K562 (cell line): ENCODE measurements around the gene CENPT. TPM values are rescaled to one million over a fixed set of nuclear protein-coding genes. Genes with fewer than 3 reads are reported as not detected.

Source experiments
- ATAC-seq: fragments of 200-7000 bp; cut with Tn5 transposase; 3 replicates; pipeline ENCODE4 v1.9.1; 2020; ENCODE audit warnings: moderate library complexity
- BruUV-seq: library from RNA; stranded (reverse); fragments of 400-500 nt; replicated peaks from 2 replicates; lab custom pipeline; 2021; lab: Mats Ljungman, UMichigan
- CTCF ChIA-PET: fragments of 300-600 bp; formaldehyde crosslinking; extraction: SDS; loops from one replicate; lab custom pipeline; 2021; ENCODE audit warnings: low intra/inter-chr PET ratio; lab: Yijun Ruan, JAX
- POLR2A ChIA-PET: fragments of 300-600, 350-650 bp; sonication (Branson Sonifier 250); formaldehyde crosslinking; extraction: SDS; loops from one replicate; lab custom pipeline; 2021; ENCODE audit warnings: antibody characterized with exemption, inconsistent platforms; lab: Yijun Ruan, JAX
- DNase-seq, 4 experiments: peaks; one replicate each; pipeline versions ENCODE4 v3.0.0 to v3.0.0-alpha.2; 2011 to 2018; ENCODE audit warnings: low spot score in 3 of 4, mixed read lengths in 3 of 4; ENCODE audit errors: extremely low read depth in 1 of 4
- FAIRE-seq: peaks from 2 replicates; lab custom pipeline; 2011; peaks lifted over from hg19 to GRCh38; lab: Jason Lieb, UNC
- H2AFZ ChIP-seq: 2 replicates; pipeline ENCODE4 v1.6.0; 2011; ENCODE audit warnings: low read depth, low read length, control low read depth, inconsistent platforms
- H3K27ac ChIP-seq: fragments of 200-600 bp; 3 replicates; pipeline ENCODE4 v1.8.0; 2011; ENCODE audit warnings: low read depth, mild to moderate bottlenecking, control low read depth, inconsistent platforms, low read length, moderate library complexity, mixed read lengths; ENCODE audit errors: extremely low read depth
- H3K27me3 ChIP-seq, 2 experiments: fragments of 300-600 bp in 1 of 2; 2 replicates in 1 of 2; 3 replicates in 1 of 2; pipeline versions ENCODE4 v1.6.0 to v1.8.0; 2011; ENCODE audit warnings: inconsistent platforms in 2 of 2, low read length in 2 of 2, mild to moderate bottlenecking in 1 of 2, mixed read lengths in 1 of 2, moderate library complexity in 1 of 2; ENCODE audit not compliant: control insufficient read depth in 2 of 2, insufficient read depth in 2 of 2
- H3K36me3 ChIP-seq: fragments of 300-600 bp; 3 replicates; pipeline ENCODE4 v1.8.0; 2011; ENCODE audit warnings: mild to moderate bottlenecking, low read length, inconsistent platforms; ENCODE audit not compliant: control insufficient read depth, insufficient read depth
- H3K4me1 ChIP-seq, 2 experiments: fragments of 200-600 bp in 1 of 2; replicated peaks in 1 of 2; 2 replicates in 1 of 2; 3 replicates in 1 of 2; pipeline versions ENCODE4 v1.5.1 to v1.8.0; 2011; ENCODE audit warnings: inconsistent platforms in 2 of 2, low read length in 2 of 2, mild to moderate bottlenecking in 1 of 2, mixed read lengths in 1 of 2, moderate library complexity in 1 of 2; ENCODE audit not compliant: control insufficient read depth in 2 of 2, insufficient read depth in 2 of 2
- H3K4me2 ChIP-seq: 2 replicates; pipeline ENCODE4 v1.6.1; 2011; ENCODE audit warnings: low read length, control low read depth, inconsistent platforms, mixed read lengths; ENCODE audit not compliant: insufficient read depth
- H3K4me3 ChIP-seq: fragments of 200-600 bp; sonication (generic), shearing (Covaris generic); 2 replicates; pipeline ENCODE4 v1.5.1; 2016; ENCODE audit warnings: control low read depth, inconsistent platforms
- H3K79me2 ChIP-seq: fragments of 200-600 bp; 3 replicates; pipeline ENCODE4 v1.8.0; 2011; ENCODE audit warnings: low read length, inconsistent platforms; ENCODE audit not compliant: control insufficient read depth, insufficient read depth
- H3K9ac ChIP-seq, 2 experiments: 2 replicates each; pipeline versions ENCODE4 v1.6.0 to v1.6.1; 2011; ENCODE audit warnings: low read depth in 2 of 2, low read length in 2 of 2, control low read depth in 1 of 2, inconsistent platforms in 1 of 2, mild to moderate bottlenecking in 1 of 2, mixed read lengths in 1 of 2; ENCODE audit not compliant: insufficient read depth in 1 of 2
- H3K9me1 ChIP-seq: one replicate; pipeline ENCODE4 v1.6.0; 2011; ENCODE audit warnings: inconsistent platforms, mild to moderate bottlenecking, low read length, moderate library complexity; ENCODE audit not compliant: control insufficient read depth, insufficient read depth
- H3K9me3 ChIP-seq: replicated peaks from 2 replicates; pipeline ENCODE4 v1.5.1; 2011; ENCODE audit warnings: low read depth, low read length, inconsistent platforms; ENCODE audit not compliant: control insufficient read depth, insufficient read depth
- H4K20me1 ChIP-seq: replicated peaks from 2 replicates; pipeline ENCODE4 v1.6.1; 2011; ENCODE audit warnings: low read length, inconsistent platforms, mixed read lengths; ENCODE audit not compliant: control insufficient read depth, insufficient read depth
- DDX20 ChIP-seq: fragments of 450-650 bp; IDR thresholded peaks from 2 replicates; pipeline ENCODE4 v1.6.1; 2016; ENCODE audit warnings: missing genetic modification characterization, low read depth, mild to moderate bottlenecking, missing compliant biosample characterization, moderate library complexity
- FOSL1 ChIP-seq: fragments of 200-800 bp; sonication (Bioruptor generic); conservative IDR thresholded peaks from 2 replicates; pipeline ENCODE4 v1.6.1; 2016; ENCODE audit warnings: missing genetic modification characterization, missing compliant biosample characterization
- MEIS2 ChIP-seq: fragments of 450-650 bp; IDR thresholded peaks from 2 replicates; pipeline ENCODE4 v1.6.1; 2014; ENCODE audit warnings: mild to moderate bottlenecking; ENCODE audit not compliant: partially characterized antibody
- MXD1 ChIP-seq: fragments of 250-450 bp; sonication (Bioruptor Pico); IDR thresholded peaks from 2 replicates; pipeline ENCODE4 v1.8.0; 2021; ENCODE audit warnings: borderline replicate concordance, mild to moderate bottlenecking, moderate library complexity; ENCODE audit not compliant: poor library complexity, severe bottlenecking
- NFIC ChIP-seq: fragments of 450-650 bp; IDR thresholded peaks from 2 replicates; pipeline ENCODE4 v1.6.1; 2017; ENCODE audit warnings: mild to moderate bottlenecking, inconsistent platforms
- NKRF ChIP-seq: fragments of 450-650 bp; IDR thresholded peaks from 2 replicates; pipeline ENCODE4 v1.6.1; 2016; ENCODE audit warnings: borderline replicate concordance
- NR2C1 ChIP-seq, 2 experiments: fragments of 450-650 bp; IDR thresholded peaks; 2 replicates each; pipeline ENCODE4 v1.6.1; 2017; ENCODE audit warnings: mild to moderate bottlenecking in 2 of 2, antibody characterized with exemption in 1 of 2, inconsistent platforms in 1 of 2, missing compliant biosample characterization in 1 of 2, missing genetic modification characterization in 1 of 2
- PHF21A ChIP-seq: fragments of 450-650 bp; IDR thresholded peaks from 2 replicates; pipeline ENCODE4 v1.6.1; 2017; ENCODE audit warnings: low read depth, borderline replicate concordance
- PML ChIP-seq: IDR thresholded peaks from 2 replicates; pipeline ENCODE4 v1.6.1; 2012; ENCODE audit warnings: low read length, inconsistent platforms
- SMAD3 ChIP-seq: fragments of 450-650 bp; formaldehyde crosslinking; conservative IDR thresholded peaks from 2 replicates; pipeline ENCODE4 v1.4.0; 2020; ENCODE audit warnings: mild to moderate bottlenecking
- ZFP1 ChIP-seq: fragments of 450-650 bp; formaldehyde crosslinking; IDR thresholded peaks from 2 replicates; pipeline ENCODE4 v1.4.0; 2020; ENCODE audit warnings: mild to moderate bottlenecking, mixed read lengths
- ZFP30 ChIP-seq: fragments of 250-450 bp; sonication (Bioruptor Pico); IDR thresholded peaks from 2 replicates; pipeline ENCODE4 v1.8.0; 2022; ENCODE audit warnings: moderate library complexity, mild to moderate bottlenecking, inconsistent platforms, borderline replicate concordance
- ZNF263 ChIP-seq: sonication (generic); formaldehyde crosslinking; IDR thresholded peaks from 2 replicates; pipeline ENCODE4 v1.8.0; 2022; ENCODE audit warnings: mild to moderate bottlenecking, missing genetic modification reagents, borderline replicate concordance
- ZNF282 ChIP-seq: sonication (generic); formaldehyde crosslinking; IDR thresholded peaks from 2 replicates; pipeline ENCODE4 v1.8.1; 2023; ENCODE audit warnings: missing genetic modification reagents
- ZNF57 ChIP-seq: fragments of 450-650 bp; formaldehyde crosslinking; IDR thresholded peaks from 2 replicates; pipeline ENCODE4 v1.4.0; 2020; ENCODE audit warnings: mild to moderate bottlenecking, moderate library complexity
- ZNF740 ChIP-seq, 3 experiments: fragments of 200-800 bp in 1 of 3; sonication (Bioruptor generic) in 1 of 3; sonication (generic) in 1 of 3; formaldehyde crosslinking in 1 of 3; IDR thresholded peaks; 2 replicates each; pipeline versions ENCODE4 v1.6.1 to v1.8.0; 2016 to 2022; ENCODE audit warnings: mild to moderate bottlenecking in 2 of 3, missing compliant biosample characterization in 2 of 3, missing genetic modification characterization in 2 of 3, missing genetic modification reagents in 1 of 3
- ZNF764 ChIP-seq: fragments of 250-450 bp; sonication (Bioruptor Pico); IDR thresholded peaks from 2 replicates; pipeline ENCODE4 v1.4.0; 2020; ENCODE audit warnings: low read depth, mild to moderate bottlenecking, moderate library complexity
- WGBS: fragments of 100-300 bp; shearing (Covaris generic); methylation state at CpG from one replicate; pipeline ENCODE4 v1.1.6; 2016; ENCODE audit warnings: low coverage, mixed read lengths; ENCODE audit not compliant: insufficient coverage; ENCODE audit errors: missing lambda C conversion rate; 5-methylcytosine and 5-hydroxymethylcytosine counted together
- in situ Hi-C: fragments of 300-500 bp; cut with MboI; formaldehyde crosslinking; loops from 4 replicates; pipeline ENCODE4 v1.15.0; 2018; ENCODE audit warnings: inconsistent platforms, mixed read lengths
- intact Hi-C: fragments of 100-400 bp; cut with micrococcal nuclease; formaldehyde crosslinking; loops from 2 replicates; pipeline ENCODE4 v1.14.2; 2022
- polyA plus RNA-seq, 8 experiments: library from polyadenylated mRNA; depleted of rRNA in 4 of 8; stranded (reverse) in 5 of 8; unstranded in 3 of 8; fragments of >200 nt; fragmentation: Nextera tagmentation in 2 of 8; fragmentation: Illumina TruSeq in 1 of 8; extraction: Ambion mirVana in 2 of 8; extraction: Trizol in 1 of 8; gene quantifications; 2 replicates each; pipeline versions ENCODE4 v1.2.1 to v1.2.3, GENCODE V29; 2011 to 2014; ENCODE audit warnings: inconsistent platforms in 1 of 8, missing spikeins in 1 of 8
- total RNA-seq, 7 experiments: library from RNA; depleted of rRNA in 6 of 7; stranded (reverse); fragments of >200 nt in 6 of 7; fragmentation: Illumina TruSeq in 2 of 7; extraction: Trizol in 2 of 7; gene quantifications; 2 replicates each; pipeline versions ENCODE4 v1.2.1 to v1.2.3, GENCODE V29; 2011 to 2021; ENCODE audit warnings: low replicate concordance in 1 of 7

CENPT gene
- total and polyA plus RNA-seq, 9 of the 15 experiments (the other 6 are each of a cell fraction or from before 2014, with no cell fraction given) = 3.6 to 94.2 (median 44.1) TPM

- CTCF ChIA-PET = no interaction called here
- WGBS = under 1% methylated on average over 51 of the region's 54 CpGs
- peaks cover 15 to 18% of the 10 kb centered on the region in 2 experiments; a peak in 4 of 5 replicates for H3K4me1 ChIP-seq
- no peaks in the 10 kb centered on the region for H3K9me3 ChIP-seq
- intact Hi-C loops (loop anchor here (1.0 to 5.0 kb wide), 2 partner anchors 86 to 134 kb away; no protein-coding TSS in a partner anchor), in situ Hi-C loops (no loop called here)
- peak within 1 kb of the TSS; percentile 98 for H2AFZ ChIP-seq
- peaks cover 35% of the 10 kb centered on the region for H3K79me2 ChIP-seq
- FAIRE-seq (peak; percentile 99), ATAC-seq (peak; percentile 99), DNase-seq (peak; percentile 94 to 99 (median 96))
- no TSS peak for BruUV-seq
- peak within 1 kb of the TSS; percentile 86 for H3K27ac ChIP-seq
- no peaks in the 10 kb centered on the region for H3K9me1 ChIP-seq
- H4K20me1 ChIP-seq = no peaks in the 10 kb centered on the region
- no peaks in the 10 kb centered on the region for H3K27me3 ChIP-seq
- H3K36me3 ChIP-seq = peaks cover 30% of the 10 kb centered on the region; the same call in 2 of the 3 replicates
- H3K9ac ChIP-seq = peak within 1 kb of the TSS; percentile 95
- POLR2A ChIA-PET = interaction anchor here (0.5 to 1.6 kb wide), 15 partner anchors 10 to 1362 kb away, joined by 3 to 12 read pairs (median 4); partner anchors contain the start of gene GFOD2
- H3K4me3 ChIP-seq = peak within 1 kb of the TSS; percentile 98
- H3K4me2 ChIP-seq = peak within 1 kb of the TSS; percentile 92
- TF ChIP-seq MEIS2 (no peak), ZNF57 (CRISPR knock-in tag) (no peak), FOSL1 (no peak), ZNF282 (CRISPR knock-in tag) (no peak), NR2C1 (IDR thresholded peaks at IDR 0.05) (peak; percentile 74; the same call in 1 of the 2 replicates), NR2C1 (tag; IDR thresholded peaks at IDR 0.05) (peak; percentile 92), PHF21A (no peak), ZNF740 (CRISPR knock-in tag; IDR thresholded peaks at IDR 0.05) (no peak), ZNF740 (tag; IDR thresholded peaks at IDR 0.05) (no peak), ZNF764 (CRISPR knock-in tag) (0 out of 2 replicates have a peak, but pooled peaks have one; percentile 29), ZFP30 (CRISPR knock-in tag) (no peak), NFIC (no peak), NKRF (no peak; the same call in 1 of the 2 replicates), SMAD3 (CRISPR knock-in tag) (peak; percentile 80; the same call in 1 of the 2 replicates), MXD1 (no peak), ZNF263 (0 out of 2 replicates have a peak, but pooled peaks have one; percentile 21), PML (peak; percentile 65; the same call in 1 of the 2 replicates), ZFP1 (no peak), DDX20 (tag) (peak; percentile 42; the same call in 1 of the 2 replicates)
These were observed 40.9 kb downstream of the CENPT start, which contains the start of the genes RANBP10 and TSNAXIP1 for GRCh38 chr16:67806428-67807147. Gene RANBP10 (minus strand): TSS chr16:67806560. CDS start chr16:67806536, 24 bp downstream. Gene TSNAXIP1 (plus strand): TSS chr16:67806889. CDS start chr16:67807150, 261 bp downstream.
